SH-SY5Y (cell line): ENCODE data around the gene ACSL5.

Experiments
- GATA2 ChIP-seq: IDR thresholded peaks from 2 replicates; pipeline ENCODE4 v1.6.1; 2011; ENCODE audit warnings: mild to moderate bottlenecking, low read depth, low read length
- GATA3 ChIP-seq: IDR thresholded peaks from 2 replicates; pipeline ENCODE4 v1.6.1; 2011; ENCODE audit warnings: low read depth, mild to moderate bottlenecking, low read length, moderate library complexity

GRCh38 chr10:112383325-112383724 is 9.4 kb downstream of the ACSL5 start:
- no peak for TF ChIP-seq GATA2
- no peak for TF ChIP-seq GATA3
